Spinal cord (tissue), 10 donors: ENCODE measurements around the gene CARD8. TPM values are rescaled to one million over a fixed set of nuclear protein-coding genes. Genes with fewer than 3 reads are reported as not detected.
"Not testable (repeated sequence)": the region's sequence is repeated elsewhere in the genome, so short reads cannot be mapped to it uniquely, and the experiment has no call there.

ENCODE experiments used
- DNase-seq, 6 donors: peaks; one replicate each; pipeline versions ENCODE4 v3.0.0 to v3.0.0-alpha.2; 2013 to 2015; ENCODE audit warnings: low spot score in 6 of 6, low read depth in 4 of 6
- H3K27ac ChIP-seq: one replicate; pipeline ENCODE4 v1.5.1; 2013; ENCODE audit warnings: low read depth, low read length, control low read depth
- H3K27me3 ChIP-seq: one replicate; pipeline ENCODE4 v1.6.1; 2013; ENCODE audit warnings: low read length; ENCODE audit not compliant: control insufficient read depth, insufficient read depth
- H3K36me3 ChIP-seq: one replicate; pipeline ENCODE4 v1.6.1; 2013; ENCODE audit warnings: low read length; ENCODE audit not compliant: control insufficient read depth, insufficient read depth
- H3K4me1 ChIP-seq: one replicate; pipeline ENCODE4 v1.6.1; 2013; ENCODE audit warnings: low read length; ENCODE audit not compliant: control insufficient read depth, insufficient read depth
- H3K4me3 ChIP-seq: one replicate; pipeline ENCODE4 v1.5.1; 2013; ENCODE audit warnings: low read depth, low read length, control low read depth
- H3K9me3 ChIP-seq: one replicate; pipeline ENCODE4 v1.6.1; 2013; ENCODE audit warnings: low read length; ENCODE audit not compliant: control insufficient read depth, insufficient read depth
- WGBS: methylation state at CpG from one replicate; pipeline ENCODE4 v1.1.5; 2013; ENCODE audit warnings: missing lambda C conversion rate; ENCODE audit not compliant: insufficient coverage; 5-methylcytosine and 5-hydroxymethylcytosine counted together
- polyA plus RNA-seq, 2 donors: library from polyadenylated mRNA; unstranded; fragments of 120-200 nt; gene quantifications; one replicate each; pipeline ENCODE4 v1.2.1, GENCODE V29; 2013; ENCODE audit not compliant: insufficient read length in 2 of 2
- total RNA-seq, 2 donors: library from RNA; depleted of rRNA in 1 of 2; stranded (reverse); fragments of 120-200 nt in 1 of 2; fragments of >200 nt in 1 of 2; gene quantifications; one replicate each; pipeline versions ENCODE4 v1.2.3 to v1.2.4, GENCODE V29; 2013 to 2014
- donor health status: healthy.

The CARD8 gene
- total and polyA plus RNA-seq, 4 donors, result 35.8 to 48.4 (median 44.2) TPM

DNA sequence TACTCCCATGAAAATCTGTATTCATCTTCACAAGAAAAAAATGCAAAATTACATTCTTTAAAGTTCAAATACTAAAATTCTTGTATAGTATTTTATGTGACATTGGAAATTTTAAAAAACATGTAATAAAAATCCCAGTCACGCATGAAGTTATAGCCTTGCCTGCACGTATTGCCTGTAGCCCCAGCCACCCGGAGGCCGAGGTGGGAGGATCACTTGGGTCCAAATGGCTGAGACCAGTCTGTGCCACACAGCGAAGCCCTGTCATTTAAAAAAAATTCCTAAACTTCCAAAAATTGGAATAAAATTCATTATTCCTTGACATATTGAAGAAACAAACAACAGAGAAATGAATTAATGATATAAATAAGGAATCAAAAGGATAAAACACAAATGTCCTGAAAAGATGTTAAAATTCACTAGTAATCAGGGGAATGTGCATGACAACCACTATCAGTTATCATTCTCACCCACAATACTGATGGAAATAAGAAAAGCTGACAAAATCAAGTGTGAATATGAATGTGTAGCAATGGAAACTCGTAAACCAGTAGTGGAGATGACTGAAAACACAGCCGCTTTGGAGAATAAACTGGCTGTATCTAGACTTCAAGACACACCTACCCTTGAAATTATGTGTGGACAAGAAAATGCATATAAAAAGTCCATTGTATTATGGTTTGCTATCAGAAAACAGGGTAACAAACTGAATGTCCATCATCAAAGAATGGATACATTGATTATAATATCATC lies 7.5 kb downstream of the CARD8 start:
- no peaks in the 10 kb centered on the region for H3K4me1 ChIP-seq
- H3K9me3 ChIP-seq, result no peaks in the 10 kb centered on the region
- no peak overlapping the region for H3K27ac ChIP-seq
- WGBS, result 95% methylated on average over 3 of the region's 7 CpGs
- peaks cover 2% of the 10 kb centered on the region for H3K36me3 ChIP-seq
- no peak overlapping the region for H3K4me3 ChIP-seq
- no peak for DNase-seq
- H3K27me3 ChIP-seq, result no peaks in the 10 kb centered on the region

- no peaks in the 10 kb centered on the region for H3K4me1 ChIP-seq
- H3K9me3 ChIP-seq, result no peaks in the 10 kb centered on the region
- peaks cover 2% of the 10 kb centered on the region for H3K36me3 ChIP-seq
- H3K4me3 ChIP-seq, result no peak overlapping the region
- no peak for DNase-seq
- H3K27me3 ChIP-seq, result no peaks in the 10 kb centered on the region
- no peak overlapping the region for H3K27ac ChIP-seq
- WGBS, result 100% methylated on average over 2 of the region's 3 CpGs
Observed at GRCh38 chr19:48247212-48247611, 8.5 kb downstream of the CARD8 start.

DNA sequence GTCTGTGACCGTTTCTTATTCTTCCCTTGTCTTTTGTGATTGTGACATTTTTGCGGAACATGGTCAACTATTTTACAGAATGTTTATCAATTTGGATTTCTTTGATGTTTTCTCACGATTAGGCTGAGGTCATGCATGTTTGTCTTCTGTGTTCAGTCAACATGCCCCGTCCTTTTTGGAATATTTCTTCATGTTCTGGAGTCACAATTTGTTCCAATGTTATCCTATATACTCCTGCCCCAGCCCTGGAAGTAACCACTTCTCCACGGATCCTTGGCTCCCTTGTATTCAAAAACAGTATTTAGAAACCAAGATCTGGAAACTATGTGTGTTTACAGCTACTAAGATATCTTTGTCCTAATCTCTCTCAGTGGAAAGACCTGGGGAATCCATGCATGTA lies 9.6 kb downstream of the CARD8 start:
- no peaks in the 10 kb centered on the region for H3K4me1 ChIP-seq
- H3K27me3 ChIP-seq, result no peaks in the 10 kb centered on the region
- H3K4me3 ChIP-seq, result no peak overlapping the region
- H3K36me3 ChIP-seq, result peaks cover 2% of the 10 kb centered on the region
- H3K9me3 ChIP-seq, result no peaks in the 10 kb centered on the region
- WGBS, result 100% methylated on average over 1 of the region's 5 CpGs
- no peak for DNase-seq
- no peak overlapping the region for H3K27ac ChIP-seq

DNA sequence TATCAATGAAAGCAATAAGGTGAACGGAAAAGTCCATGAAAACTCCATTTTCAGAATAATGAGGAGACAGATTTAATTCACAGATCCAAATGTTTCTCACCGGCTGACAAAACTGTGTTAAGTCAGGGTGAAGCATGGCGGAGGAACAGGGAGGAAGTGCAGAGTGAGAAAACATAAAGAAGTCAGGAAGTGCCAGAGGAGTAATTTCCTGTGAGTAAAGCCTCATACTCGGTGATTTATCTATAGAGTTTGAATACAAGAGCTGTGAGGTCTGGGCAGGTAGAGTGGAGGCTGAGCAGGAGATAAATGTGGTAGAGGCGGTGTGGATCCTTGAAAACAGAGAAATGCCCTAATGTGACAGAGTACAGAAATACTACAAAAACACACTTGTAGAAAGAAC lies 11.4 kb downstream of the CARD8 start:
- Histone ChIP-seq H3K4me3 (no peak overlapping the region), H3K27me3 (no peaks in the 10 kb centered on the region), H3K27ac (no peak overlapping the region), H3K4me1 (no peaks in the 10 kb centered on the region), H3K36me3 (peaks cover 5% of the 10 kb centered on the region), H3K9me3 (no peaks in the 10 kb centered on the region)
- WGBS, result 74% methylated on average over 3 of the region's 5 CpGs
- peak in 1 of 6 donors; percentile 20 for DNase-seq

DNA sequence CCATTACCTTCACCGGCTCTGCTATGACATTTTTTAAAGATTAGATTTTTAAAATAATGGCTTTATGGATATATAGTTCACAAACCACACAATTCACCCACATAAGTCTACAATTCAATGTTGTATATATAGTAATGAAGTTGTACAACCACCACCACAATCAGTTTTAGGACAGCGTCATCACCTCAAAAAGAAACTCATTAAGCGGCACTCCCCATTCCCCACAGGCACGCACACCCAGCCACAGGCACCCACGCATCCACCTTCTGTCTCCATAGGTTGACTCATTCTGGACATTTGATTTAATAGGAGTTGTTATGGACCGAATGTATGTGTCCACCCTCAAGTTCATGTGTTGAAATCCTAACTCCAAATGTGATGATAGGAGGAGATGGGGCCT lies 13.9 kb downstream of the CARD8 start:
- H3K4me3 ChIP-seq, H3K9me3 ChIP-seq, H3K27me3 ChIP-seq, H3K4me1 ChIP-seq, DNase-seq, H3K27ac ChIP-seq, H3K36me3 ChIP-seq: not testable (repeated sequence)
- 100% methylated on average over 1 of the region's 6 CpGs for WGBS

- Histone ChIP-seq H3K4me1 (no peaks in the 10 kb centered on the region), H3K4me3 (no peak overlapping the region), H3K9me3 (no peaks in the 10 kb centered on the region), H3K27ac (no peak overlapping the region), H3K36me3 (peaks cover 9% of the 10 kb centered on the region), H3K27me3 (no peaks in the 10 kb centered on the region)
- 100% methylated on average over 8 of the region's 9 CpGs for WGBS
- no peak for DNase-seq
Observed at GRCh38 chr19:48239582-48240141, 16.1 kb downstream of the CARD8 start.

DNA sequence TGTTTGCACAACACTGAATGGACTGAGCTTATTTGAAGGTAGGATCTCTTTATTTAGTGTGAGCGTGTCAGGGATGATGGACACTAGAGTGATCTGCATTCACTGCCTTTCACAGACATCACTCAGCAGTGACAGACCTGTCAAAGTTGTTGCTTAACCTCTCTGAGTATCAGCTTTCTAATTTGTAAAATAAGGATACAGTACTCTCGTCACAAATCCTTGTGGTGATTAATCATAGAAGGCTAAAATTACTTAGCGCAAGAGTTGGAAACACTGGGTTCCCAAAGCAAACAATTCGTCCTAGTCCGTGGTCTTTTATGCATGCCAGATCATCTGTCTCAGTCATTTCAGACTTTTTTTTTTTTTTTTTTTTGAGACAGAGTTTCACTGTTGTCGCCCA lies 16.6 kb downstream of the CARD8 start:
- Histone ChIP-seq H3K4me1 (no peaks in the 10 kb centered on the region), H3K36me3 (peaks cover 9% of the 10 kb centered on the region), H3K4me3 (no peak overlapping the region), H3K9me3 (no peaks in the 10 kb centered on the region), H3K27me3 (no peaks in the 10 kb centered on the region), H3K27ac (no peak overlapping the region)
- WGBS, result 94% methylated on average over 3 of the region's 6 CpGs
- no peak for DNase-seq

- Histone ChIP-seq H3K27me3 (no peaks in the 10 kb centered on the region), H3K4me1 (no peaks in the 10 kb centered on the region), H3K36me3 (peaks cover 13% of the 10 kb centered on the region), H3K4me3 (no peak overlapping the region), H3K27ac (no peak overlapping the region), H3K9me3 (no peaks in the 10 kb centered on the region)
- WGBS, result 89% methylated on average over 3 of the region's 3 CpGs
- no peak for DNase-seq
Observed at GRCh38 chr19:48237057-48237456, 18.7 kb downstream of the CARD8 start.

- no peak for DNase-seq
- H3K27ac ChIP-seq, result no peak overlapping the region
- H3K27me3 ChIP-seq, result no peaks in the 10 kb centered on the region
- H3K4me1 ChIP-seq, result no peaks in the 10 kb centered on the region
- WGBS, result 90% methylated on average over 8 of the region's 19 CpGs
- no peak overlapping the region for H3K4me3 ChIP-seq
- peaks cover 34% of the 10 kb centered on the region for H3K36me3 ChIP-seq
- no peaks in the 10 kb centered on the region for H3K9me3 ChIP-seq
Observed at GRCh38 chr19:48230555-48231129, 25.1 kb downstream of the CARD8 start.

DNA sequence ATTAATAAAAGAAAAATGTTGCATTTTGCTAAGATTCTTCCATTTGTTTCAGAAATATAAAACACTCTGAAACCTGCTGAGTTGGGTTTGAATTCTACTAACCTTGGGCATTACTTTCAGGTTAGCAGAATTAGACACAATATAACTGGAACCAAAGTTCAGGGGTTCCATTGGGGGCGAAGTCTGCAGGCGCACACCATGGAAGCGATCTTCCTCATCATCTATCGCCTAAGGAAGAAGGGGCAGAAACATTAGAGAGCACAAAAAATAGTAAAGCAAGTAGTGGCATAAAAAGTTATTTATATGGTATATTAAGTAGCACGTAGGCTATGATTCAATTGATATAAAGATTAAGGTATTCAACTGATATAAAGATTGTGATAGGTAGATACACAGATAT lies 34.1 kb downstream of the CARD8 start:
- no peak for DNase-seq
- H3K9me3 ChIP-seq, result no peaks in the 10 kb centered on the region
- WGBS, result no CpG with 5 or more reads among the region's 5 CpGs
- H3K36me3 ChIP-seq, result peaks cover 11% of the 10 kb centered on the region
- no peaks in the 10 kb centered on the region for H3K4me1 ChIP-seq
- H3K27ac ChIP-seq, result no peak overlapping the region
- H3K27me3 ChIP-seq, result no peaks in the 10 kb centered on the region
- H3K4me3 ChIP-seq, result no peak overlapping the region
